GM12872 (cell line): ENCODE results near the gene SNX19.

Source experiments
- CTCF ChIP-seq: IDR thresholded peaks from 3 replicates; pipeline ENCODE4 v1.5.1; 2011; ENCODE audit warnings: low read depth, mild to moderate bottlenecking, low read length, moderate library complexity; ENCODE audit not compliant: insufficient read depth

The SNX19 gene

GRCh38 chr11:130839981-130840666, 76.2 kb downstream of the SNX19 start:
- TF ChIP-seq CTCF, result no peak

GRCh38 chr11:130837194-130837593, 79.1 kb downstream of the SNX19 start:
- no peak for TF ChIP-seq CTCF

- TF ChIP-seq CTCF, result no peak
Observed at GRCh38 chr11:130834886-130835285, 81.4 kb downstream of the SNX19 start.

GRCh38 chr11:130832566-130833425, 83.5 kb downstream of the SNX19 start:
- no peak for TF ChIP-seq CTCF

- TF ChIP-seq CTCF, result no peak
Observed at GRCh38 chr11:130831976-130832375, 84.3 kb downstream of the SNX19 start.

GRCh38 chr11:130831506-130831905, 84.8 kb downstream of the SNX19 start:
- TF ChIP-seq CTCF, result no peak

GRCh38 chr11:130830566-130830965, 85.7 kb downstream of the SNX19 start:
- TF ChIP-seq CTCF, result no peak
